ENCODE results near the gene LGR4. TPM values are rescaled to one million over a fixed set of nuclear protein-coding genes. Genes with fewer than 3 reads are reported as not detected.

The LGR4 gene
- total and polyA plus RNA-seq, 12 donors: 7.3 to 90.4 (median 38.6) TPM

DNA sequence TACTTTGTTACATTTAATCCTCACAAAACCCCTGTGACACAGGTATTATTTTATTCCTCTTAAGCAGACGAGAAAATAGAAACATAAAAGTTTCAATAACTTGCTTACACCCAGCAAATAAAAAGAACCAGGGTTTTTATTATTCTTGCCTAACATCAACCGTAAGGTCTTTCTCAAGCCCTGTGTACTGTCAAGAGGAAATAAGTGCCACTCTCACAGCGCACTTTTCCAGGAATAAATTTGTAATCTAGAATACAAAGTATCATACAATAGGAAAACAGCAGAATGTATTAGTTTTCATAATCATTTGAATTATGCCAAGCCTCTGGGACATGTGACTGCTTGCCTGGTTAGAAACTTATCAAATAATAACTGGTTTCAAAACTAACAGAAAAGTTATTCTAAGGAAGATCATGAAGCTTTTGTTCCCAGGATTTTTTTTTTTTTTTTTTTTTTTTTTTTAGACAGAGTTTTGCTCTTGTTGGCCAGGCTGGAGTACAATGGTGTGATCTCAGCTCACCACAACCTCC is 117.0 kb downstream of the LGR4 start:
- Histone ChIP-seq H3K9me3 (replicated peaks in 1 of 3) (no peaks in the 10 kb centered on the region), H3K27ac (no peak overlapping the region), H3K36me3 (replicated peaks in 1 of 2) (no peaks in the 10 kb centered on the region), H3K4me3 (no peak overlapping the region), H3K27me3 (no peaks in the 10 kb centered on the region), H3K4me1 (replicated peaks in 1 of 2) (no peaks in the 10 kb centered on the region)
- intact Hi-C loops (cut with DNase I): no loop called here
- TF ChIP-seq POLR2A (IDR thresholded peaks at IDR 0.05) (no peak), CTCF (IDR thresholded peaks at IDR 0.05) (no peak)
- 82 to 89% (median 84%) methylated on average over 3 of the region's 3 CpGs for WGBS, 4 donors
- no peak for DNase-seq

- no peak overlapping the region for H3K27ac ChIP-seq
- no peaks in the 10 kb centered on the region for H3K27me3 ChIP-seq
- no peak for DNase-seq
- no peaks in the 10 kb centered on the region for H3K9me3 ChIP-seq (replicated peaks in 1 of 3)
- H3K36me3 ChIP-seq (replicated peaks in 1 of 2): no peaks in the 10 kb centered on the region
- TF ChIP-seq POLR2A (IDR thresholded peaks at IDR 0.05) (no peak), CTCF (IDR thresholded peaks at IDR 0.05) (no peak)
- intact Hi-C loops (cut with DNase I): no loop called here
- 76 to 83% (median 80%) methylated on average over 5 of the region's 5 CpGs for WGBS, 4 donors
- no peak overlapping the region for H3K4me3 ChIP-seq
- no peaks in the 10 kb centered on the region for H3K4me1 ChIP-seq (replicated peaks in 1 of 2)
Observed at GRCh38 chr11:27354359-27354965, 118.1 kb downstream of the LGR4 start.

DNA sequence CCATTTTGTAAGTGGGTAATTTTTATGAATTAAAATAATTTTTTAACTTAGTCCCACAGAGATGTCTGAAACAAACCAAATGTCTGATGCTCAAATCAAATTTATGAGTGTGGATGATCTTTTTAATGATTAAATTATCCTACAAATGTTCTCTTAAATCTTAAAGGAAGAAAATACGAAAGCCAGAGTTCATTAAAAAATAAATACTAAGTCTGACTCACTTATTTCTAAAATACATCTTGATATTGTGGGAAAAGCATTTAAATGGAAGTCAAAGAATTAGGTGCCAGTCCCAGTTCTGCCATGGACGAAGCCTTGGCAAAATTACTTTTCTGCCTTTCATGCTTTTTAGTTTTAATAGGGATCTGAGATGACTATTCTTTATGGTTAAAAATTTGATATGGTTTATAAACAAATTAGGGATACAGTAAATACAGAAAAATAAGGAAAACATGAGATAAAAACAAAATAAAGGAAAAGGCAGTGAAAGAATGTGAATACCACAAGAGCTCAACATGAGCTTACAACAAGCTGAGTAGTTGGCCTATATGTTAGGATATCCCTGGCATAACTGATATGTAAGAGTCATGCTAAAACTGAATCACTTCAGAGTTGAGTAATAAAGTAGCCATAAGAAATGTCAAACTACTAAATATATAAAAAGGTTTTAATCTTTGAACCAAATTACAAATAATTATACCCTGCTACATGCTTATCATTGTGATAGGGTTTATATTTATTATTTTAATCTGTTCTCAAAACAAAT is 118.8 kb downstream of the LGR4 start:
- H3K4me3 ChIP-seq: no peak overlapping the region
- no peak for DNase-seq
- intact Hi-C loops (cut with DNase I): no loop called here
- WGBS, 4 donors: 89 to 97% (median 93%) methylated on average over 2 of the region's 2 CpGs
- TF ChIP-seq POLR2A (IDR thresholded peaks at IDR 0.05) (no peak), CTCF (IDR thresholded peaks at IDR 0.05) (no peak)
- H3K4me1 ChIP-seq (replicated peaks in 1 of 2): no peaks in the 10 kb centered on the region
- H3K36me3 ChIP-seq (replicated peaks in 1 of 2): no peaks in the 10 kb centered on the region
- H3K27me3 ChIP-seq: no peaks in the 10 kb centered on the region
- H3K9me3 ChIP-seq (replicated peaks in 1 of 3): no peaks in the 10 kb centered on the region
- no peak overlapping the region for H3K27ac ChIP-seq

- WGBS, 4 donors: 95 to 100% (median 98%) methylated on average over 2 of the region's 2 CpGs
- intact Hi-C loops (cut with DNase I): no loop called here
- H3K4me3 ChIP-seq: no peak overlapping the region
Observed at GRCh38 chr11:27352781-27353180, 119.8 kb downstream of the LGR4 start.

More at GRCh38 chr11:27352781-27353180, 119.8 kb downstream of the LGR4 start:
- Histone ChIP-seq H3K27me3 (no peaks in the 10 kb centered on the region), H3K36me3 (replicated peaks in 1 of 2) (no peaks in the 10 kb centered on the region), H3K9me3 (replicated peaks in 1 of 3) (no peaks in the 10 kb centered on the region), H3K4me1 (replicated peaks in 1 of 2) (no peaks in the 10 kb centered on the region), H3K27ac (no peak overlapping the region)
- DNase-seq: no peak
- no peak for TF ChIP-seq CTCF (IDR thresholded peaks at IDR 0.05)
- TF ChIP-seq POLR2A (IDR thresholded peaks at IDR 0.05): no peak
